ENCODE measurements around the gene CORO1C. TPM values are rescaled to one million over a fixed set of nuclear protein-coding genes. Genes with fewer than 3 reads are reported as not detected.
"Not testable (repeated sequence)": the region's sequence is repeated elsewhere in the genome, so short reads cannot be mapped to it uniquely, and the experiment has no call there.

The CORO1C gene
- total RNA-seq, 1 donor from 2014 or later, result 65.3 TPM

DNA sequence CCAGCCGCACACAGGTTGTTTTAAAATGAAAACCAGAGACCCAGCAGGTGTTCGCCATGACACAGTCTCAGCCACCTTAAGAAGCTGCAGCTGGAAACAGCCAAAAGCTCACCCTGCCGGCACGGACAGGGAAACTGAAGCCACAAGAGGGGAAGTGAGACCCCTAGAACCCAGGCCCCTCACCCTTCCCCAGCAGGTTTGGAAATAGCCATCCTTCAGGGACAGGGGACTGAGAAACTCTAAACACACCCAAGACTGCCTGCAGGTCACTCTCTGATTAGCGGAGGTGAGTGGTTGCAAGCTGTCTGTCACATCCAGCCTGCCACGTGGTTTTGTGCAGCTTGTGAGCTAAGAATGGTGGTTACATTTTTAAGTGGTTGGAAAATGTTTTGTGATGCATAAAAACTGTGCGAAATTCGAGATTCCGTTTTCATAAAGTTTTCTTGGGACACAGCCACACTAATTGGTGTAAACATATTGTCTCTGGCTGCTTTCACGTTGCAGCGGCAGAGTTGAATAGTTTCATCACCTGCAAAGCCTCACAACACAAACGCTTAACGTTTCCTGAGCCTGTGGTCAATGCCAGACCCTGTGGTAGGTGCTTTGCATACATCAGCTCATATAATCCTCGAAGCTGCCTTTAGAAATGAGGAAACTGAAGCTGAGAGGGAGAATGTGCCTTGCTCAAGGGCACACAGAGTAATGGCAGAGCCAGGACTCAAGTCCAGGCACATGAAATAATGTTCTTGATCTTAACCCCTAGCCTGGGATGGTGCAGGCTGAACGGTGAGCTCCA is 95.9 kb downstream of the CORO1C start:
- Mint-ChIP-seq H3K4me3 (no peak overlapping the region), H3K27ac (no peak overlapping the region), H3K36me3 (no peaks in the 10 kb centered on the region), H3K4me1 (peaks cover 30% of the 10 kb centered on the region), H3K9me3 (no peaks in the 10 kb centered on the region), H3K27me3 (ENCODE audit: low read depth) (no peaks in the 10 kb centered on the region)
- TF ChIP-seq CTCF (IDR thresholded peaks at IDR 0.05; ENCODE audit: unreplicated experiment), result no peak
- no peak for DNase-seq (ENCODE audit: low spot score in 2 of 2, unreplicated experiment in 2 of 2)

DNA sequence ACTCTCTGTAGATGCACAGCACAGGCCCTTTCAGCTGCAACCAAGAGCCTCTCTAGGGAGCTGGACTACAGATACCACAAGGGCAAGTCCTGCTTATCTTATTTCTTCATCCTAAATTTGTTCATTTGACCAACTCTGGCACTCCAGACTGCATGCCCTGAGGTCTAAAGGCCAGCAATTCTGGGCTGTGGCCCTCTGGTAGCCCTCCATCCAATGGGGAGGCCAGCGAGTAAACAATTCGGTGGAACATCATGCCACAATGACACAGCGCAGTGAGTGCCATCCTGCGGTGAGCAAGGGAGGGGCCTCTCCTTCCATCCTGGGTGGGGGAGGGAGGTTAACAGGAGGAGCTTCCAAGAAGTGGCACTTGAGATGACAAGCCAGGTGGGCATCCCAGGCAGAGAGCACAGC is 97.0 kb downstream of the CORO1C start:
- TF ChIP-seq CTCF (IDR thresholded peaks at IDR 0.05; ENCODE audit: unreplicated experiment), result no peak
- Mint-ChIP-seq H3K4me1 (peaks cover 38% of the 10 kb centered on the region), H3K36me3 (no peaks in the 10 kb centered on the region), H3K27ac (no peak overlapping the region), H3K9me3 (no peaks in the 10 kb centered on the region), H3K27me3 (ENCODE audit: low read depth) (no peaks in the 10 kb centered on the region), H3K4me3 (no peak overlapping the region)
- no peak for DNase-seq (ENCODE audit: low spot score in 2 of 2, unreplicated experiment in 2 of 2)

DNA sequence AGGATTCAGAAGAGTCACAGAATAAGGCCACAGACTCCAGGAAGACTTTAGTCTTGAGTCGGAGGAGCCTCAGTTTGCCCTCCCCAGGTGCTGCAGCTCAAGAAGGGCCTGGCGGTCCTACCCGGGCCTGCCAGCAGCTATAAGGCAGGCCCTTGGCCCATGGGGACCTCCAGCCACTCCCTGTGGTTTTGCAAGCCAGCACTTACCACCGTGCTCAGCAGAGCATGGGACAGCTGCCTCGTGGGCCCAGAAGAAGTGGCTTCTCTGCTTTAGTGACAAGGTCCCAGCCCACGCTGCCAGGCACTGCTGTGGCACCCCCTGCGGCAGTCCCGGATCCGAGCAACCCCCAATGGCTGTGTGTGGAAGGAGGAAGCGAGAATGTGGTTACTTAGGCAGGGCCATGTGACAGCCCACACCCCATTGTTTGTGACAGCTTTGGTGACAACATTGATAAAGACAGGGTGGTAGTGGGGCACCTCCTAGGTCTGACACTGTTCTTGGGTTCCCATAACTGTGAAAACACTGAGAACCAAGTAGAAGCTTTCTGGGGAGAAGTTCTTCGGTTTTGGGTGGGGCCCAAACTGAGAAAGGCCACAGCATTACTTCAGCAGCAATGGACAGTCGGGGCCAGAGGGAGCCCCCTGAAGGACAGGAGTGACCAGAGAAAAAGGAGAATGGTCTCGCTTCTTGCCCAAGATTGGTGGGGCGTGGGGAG is 97.6 kb downstream of the CORO1C start, which contains the start of gene SELPLG:
Gene SELPLG, minus strand, starts transcription at position 361 of the 715 bp plus-strand sequence. CDS start 9,587 bp downstream, outside the sequence.
- Mint-ChIP-seq H3K4me3 (no peak within 1 kb of the TSS), H3K36me3 (no peaks in the 10 kb centered on the region), H3K4me1 (peaks cover 41% of the 10 kb centered on the region), H3K27ac (no peak within 1 kb of the TSS), H3K9me3 (no peaks in the 10 kb centered on the region), H3K27me3 (ENCODE audit: low read depth) (no peaks in the 10 kb centered on the region)
- no peak for TF ChIP-seq CTCF (IDR thresholded peaks at IDR 0.05; ENCODE audit: unreplicated experiment)
- no peak for DNase-seq (ENCODE audit: low spot score in 2 of 2, unreplicated experiment in 2 of 2)

DNA sequence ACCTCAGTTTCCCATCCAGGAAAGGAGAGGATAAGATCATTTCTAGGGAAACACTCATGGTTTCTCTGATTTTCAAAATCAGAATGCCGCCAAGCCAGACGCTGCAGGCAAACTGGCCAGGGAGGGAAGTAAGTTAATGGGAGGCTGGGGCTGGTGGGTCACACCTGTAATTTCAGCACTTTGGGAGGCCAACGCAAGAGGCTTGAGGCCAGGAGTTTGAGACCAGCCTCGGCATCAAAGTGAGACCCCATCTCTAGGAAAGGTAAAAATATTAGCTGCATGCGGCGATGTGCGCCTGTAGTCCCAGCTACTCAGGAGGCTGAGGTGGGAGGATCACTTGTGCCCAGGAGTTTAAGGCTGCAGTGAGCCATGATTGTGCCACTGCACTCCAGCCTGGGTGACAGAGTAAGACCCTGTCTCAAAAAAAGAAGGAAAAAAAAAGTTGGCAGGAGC is 98.2 kb downstream of the CORO1C start:
- H3K27ac Mint-ChIP-seq, result no peak overlapping the region
- no peak for DNase-seq (ENCODE audit: low spot score in 2 of 2, unreplicated experiment in 2 of 2)
- H3K9me3 Mint-ChIP-seq, result no peaks in the 10 kb centered on the region
- no peak overlapping the region for H3K4me3 Mint-ChIP-seq
- no peaks in the 10 kb centered on the region for H3K36me3 Mint-ChIP-seq
- no peaks in the 10 kb centered on the region for H3K27me3 Mint-ChIP-seq (ENCODE audit: low read depth)
- TF ChIP-seq CTCF (IDR thresholded peaks at IDR 0.05; ENCODE audit: unreplicated experiment), result no peak
- H3K4me1 Mint-ChIP-seq, result peaks cover 42% of the 10 kb centered on the region

- DNase-seq (ENCODE audit: low spot score in 2 of 2, unreplicated experiment in 2 of 2); H3K9me3 Mint-ChIP-seq; H3K27ac Mint-ChIP-seq; H3K4me3 Mint-ChIP-seq; H3K36me3 Mint-ChIP-seq; H3K27me3 Mint-ChIP-seq (ENCODE audit: low read depth): not testable (repeated sequence)
- peaks cover 36% of the 10 kb centered on the region for H3K4me1 Mint-ChIP-seq
These were observed 100.1 kb downstream of the CORO1C start for GRCh38 chr12:108631261-108631660.

All from mesothelial cell of epicardium (in vitro differentiated cells).